OCI-LY1 (cell line): ENCODE data around the gene SERPINB1.

Source experiments
- H2AFZ ChIP-seq: fragments of 200-600 bp; sonication (generic), shearing (Covaris generic); 2 replicates; pipeline ENCODE4 v1.6.0; 2014; ENCODE audit warnings: antibody characterized with exemption, mild to moderate bottlenecking, low read length
- H3F3A ChIP-seq: fragments of 200-600 bp; sonication (generic), shearing (Covaris generic); 2 replicates; pipeline ENCODE4 v1.6.0; 2014; ENCODE audit warnings: mild to moderate bottlenecking, antibody characterized with exemption, low read length, moderate library complexity; ENCODE audit not compliant: insufficient read depth
- H3K27ac ChIP-seq: fragments of 200-600 bp; sonication (generic); 2 replicates; pipeline ENCODE4 v1.5.1; 2014; ENCODE audit warnings: low read length, mixed run types, mild to moderate bottlenecking, low read depth; ENCODE audit not compliant: poor library complexity, severe bottlenecking
- H3K27me3 ChIP-seq: fragments of 200-600 bp; sonication (generic); 2 replicates; pipeline ENCODE4 v1.6.0; 2014; ENCODE audit warnings: antibody characterized with exemption, mild to moderate bottlenecking, low read length, moderate library complexity; ENCODE audit not compliant: insufficient read depth
- H3K36me3 ChIP-seq: fragments of 200-600 bp; sonication (generic); 2 replicates; pipeline ENCODE4 v1.6.1; 2014; ENCODE audit warnings: mild to moderate bottlenecking, antibody characterized with exemption, low read length, moderate library complexity, mixed read lengths; ENCODE audit not compliant: insufficient read depth
- H3K4me1 ChIP-seq: fragments of 200-600 bp; sonication (generic); 2 replicates; pipeline ENCODE4 v1.5.1; 2014; ENCODE audit warnings: mild to moderate bottlenecking, low read length, moderate library complexity; ENCODE audit not compliant: insufficient read depth, severe bottlenecking
- H3K4me2 ChIP-seq: fragments of 200-600 bp; sonication (generic), shearing (Covaris generic); 2 replicates; pipeline ENCODE4 v1.6.1; 2014; ENCODE audit warnings: low read length
- H3K4me3 ChIP-seq: fragments of 200-600 bp; sonication (generic); 2 replicates; pipeline ENCODE4 v1.5.1; 2014; ENCODE audit warnings: low read length, low read depth, mild to moderate bottlenecking, mixed read lengths; ENCODE audit not compliant: poor library complexity, severe bottlenecking
- H3K79me2 ChIP-seq: fragments of 200-600 bp; shearing (Covaris generic); 2 replicates; pipeline ENCODE4 v1.6.1; 2016; ENCODE audit warnings: mixed run types, low read length, mixed read lengths; ENCODE audit not compliant: insufficient read depth
- H3K9ac ChIP-seq: fragments of 200-600 bp; sonication (generic), shearing (Covaris generic); 2 replicates; pipeline ENCODE4 v1.6.1; 2014; ENCODE audit warnings: mild to moderate bottlenecking, low read length, mixed read lengths
- H3K9me2 ChIP-seq: fragments of 200-600 bp; sonication (generic), shearing (Covaris generic); 2 replicates; pipeline ENCODE4 v1.6.1; 2014; ENCODE audit warnings: low read depth, mild to moderate bottlenecking, low read length, mixed read lengths
- H3K9me3 ChIP-seq: fragments of 200-600 bp; shearing (Covaris generic); 2 replicates; pipeline ENCODE4 v1.6.1; 2014; ENCODE audit warnings: low read length, mixed read lengths
- H4K20me1 ChIP-seq: fragments of 200-600 bp; sonication (generic), shearing (Covaris generic); 2 replicates; pipeline ENCODE4 v1.6.0; 2016; ENCODE audit warnings: mild to moderate bottlenecking, low read length; ENCODE audit not compliant: insufficient read depth
- CTCF ChIP-seq: fragments of 200-600 bp; sonication (generic), shearing (Covaris generic); IDR thresholded peaks from 2 replicates; pipeline ENCODE4 v1.5.1; 2017; ENCODE audit warnings: mild to moderate bottlenecking, antibody characterized with exemption, low read length, moderate library complexity, mixed read lengths
- EZH2 ChIP-seq: fragments of 200-600 bp; sonication (generic), shearing (Covaris generic); IDR thresholded peaks from 2 replicates; pipeline ENCODE4 v1.8.0; 2017; ENCODE audit warnings: borderline replicate concordance, mixed run types, mild to moderate bottlenecking, antibody characterized with exemption, low read length, moderate library complexity, mixed read lengths

SERPINB1 gene

GRCh38 chr6:2877960-2878359, 36.3 kb upstream of the SERPINB1 start:
- Histone ChIP-seq H3K27me3 (no peaks in the 10 kb centered on the region), H3K9me3 (no peaks in the 10 kb centered on the region), H3K4me3 (no peak overlapping the region), H3F3A (no peaks in the 10 kb centered on the region), H3K27ac (peak overlapping the region; percentile 3), H4K20me1 (no peaks in the 10 kb centered on the region), H2AFZ (no peak overlapping the region), H3K4me1 (peaks cover 55% of the 10 kb centered on the region), H3K79me2 (no peaks in the 10 kb centered on the region), H3K9ac (no peak overlapping the region), H3K4me2 (no peak overlapping the region), H3K9me2 (no peaks in the 10 kb centered on the region), H3K36me3 (no peaks in the 10 kb centered on the region)
- no peak for TF ChIP-seq CTCF
- TF ChIP-seq EZH2: no peak

- peaks cover 60% of the 10 kb centered on the region for H3K4me1 ChIP-seq
- no peaks in the 10 kb centered on the region for H3K9me2 ChIP-seq
- H3K27me3 ChIP-seq: no peaks in the 10 kb centered on the region
- H3K9ac ChIP-seq: no peak overlapping the region
- H3K27ac ChIP-seq: peak overlapping the region; percentile 64
- no peaks in the 10 kb centered on the region for H4K20me1 ChIP-seq
- no peak overlapping the region for H3K4me3 ChIP-seq
- H2AFZ ChIP-seq: no peak overlapping the region
- no peaks in the 10 kb centered on the region for H3K79me2 ChIP-seq
- H3F3A ChIP-seq: no peaks in the 10 kb centered on the region
- TF ChIP-seq EZH2 (no peak), CTCF (no peak)
- H3K36me3 ChIP-seq: no peaks in the 10 kb centered on the region
- H3K9me3 ChIP-seq: no peaks in the 10 kb centered on the region
- 0 out of 2 replicates have a peak overlapping the region, but pooled peaks have one; percentile 78 for H3K4me2 ChIP-seq
Measured at GRCh38 chr6:2877057-2877882, 35.6 kb upstream of the SERPINB1 start.

GRCh38 chr6:2876210-2877056, 34.8 kb upstream of the SERPINB1 start:
- TF ChIP-seq CTCF: no peak
- TF ChIP-seq EZH2: no peak
- H3K36me3 ChIP-seq: no peaks in the 10 kb centered on the region; the same call in 1 of the 2 replicates
- no peaks in the 10 kb centered on the region for H3K79me2 ChIP-seq
- H3F3A ChIP-seq: no peaks in the 10 kb centered on the region
- no peaks in the 10 kb centered on the region for H3K9me3 ChIP-seq
- H3K27me3 ChIP-seq: no peaks in the 10 kb centered on the region
- H3K9me2 ChIP-seq: no peaks in the 10 kb centered on the region
- peaks cover 56% of the 10 kb centered on the region for H3K4me1 ChIP-seq
- H3K4me2 ChIP-seq: peak overlapping the region; percentile 78
- H3K9ac ChIP-seq: peak overlapping the region; percentile 46
- H3K4me3 ChIP-seq: peak overlapping the region; percentile 8
- no peaks in the 10 kb centered on the region for H4K20me1 ChIP-seq
- peak overlapping the region; percentile 64 for H3K27ac ChIP-seq
- no peak overlapping the region for H2AFZ ChIP-seq
